ENCODE results near the gene DDX17. TPM values are rescaled to one million over a fixed set of nuclear protein-coding genes. Genes with fewer than 3 reads are reported as not detected.

Gene DDX17
- total and polyA plus RNA-seq, 2 of the 4 experiments (the other 2 are of a cell fraction): 240 to 371 TPM

- Histone ChIP-seq H3K56ac (ENCODE audit: extremely low read depth, insufficient read depth, low read length) (no peak overlapping the region), H4K91ac (ENCODE audit: insufficient read depth, low read depth, low read length) (no peak overlapping the region), H2AK5ac (ENCODE audit: low read depth, low read length) (no peak overlapping the region), H3K9me1 (ENCODE audit: insufficient read depth, low read length) (peaks cover 27% of the 10 kb centered on the region), H3K4me1 (ENCODE audit: control insufficient read depth, insufficient read depth, low read length) (peaks cover 29% of the 10 kb centered on the region), H3K27me3 (ENCODE audit: control insufficient read depth, insufficient read depth, low read length) (no peaks in the 10 kb centered on the region), H3K14ac (replicated peaks; ENCODE audit: low read depth, low read length) (no peak overlapping the region), H2AK9ac (replicated peaks; ENCODE audit: low read depth, low read length, poor library complexity) (no peak overlapping the region), H4K20me1 (ENCODE audit: insufficient read depth, low read length) (peaks cover 95% of the 10 kb centered on the region), H3K27ac (ENCODE audit: insufficient read depth, low read length) (peak overlapping the region; percentile 27; the same call in 1 of the 2 replicates), H4K8ac (ENCODE audit: low read depth in 2 of 2, low read length in 2 of 2) (no peak overlapping the region), H3K36me3 (ENCODE audit: control insufficient read depth, insufficient read depth, low read length) (peaks cover 71% of the 10 kb centered on the region), H2BK20ac (ENCODE audit: low read depth, low read length) (no peak overlapping the region), H3K23ac (ENCODE audit: low read depth, low read length) (no peak overlapping the region), H2BK15ac (ENCODE audit: low read depth, low read length) (no peak overlapping the region), H3K4me2 (ENCODE audit: low read depth, low read length) (no peak overlapping the region), H3K4me3 (ENCODE audit: insufficient read depth, low read depth, low read length) (no peak overlapping the region), H3K4ac (ENCODE audit: low read depth, low read length) (no peak overlapping the region), H3K79me1 (ENCODE audit: low read depth in 1 of 2, low read length in 2 of 2) (peaks cover 47 to 82% of the 10 kb centered on the region in 2 experiments), H2BK5ac (ENCODE audit: low read depth, low read length, poor library complexity, severe bottlenecking) (no peak overlapping the region), H3K18ac (ENCODE audit: low read depth, low read length) (no peak overlapping the region), H4K5ac (ENCODE audit: low read depth, low read length) (no peak overlapping the region), H3K9ac (ENCODE audit: low read depth, low read length) (no peak overlapping the region), H3K9me3 (ENCODE audit: control insufficient read depth, insufficient read depth, low read length) (no peaks in the 10 kb centered on the region), H2BK120ac (ENCODE audit: low read depth, low read length) (no peak overlapping the region), H2AFZ (replicated peaks; ENCODE audit: low read length, poor library complexity) (no peak overlapping the region)
- CTCF ChIA-PET: interaction anchor here (0.6 to 1.5 kb wide), 3 partner anchors 12 to 421 kb away, joined by 3 to 5 read pairs (median 4); partner anchors contain the start of gene TOMM22
- dilution Hi-C loops (cut with HindIII; ENCODE audit: low sequenced_read_pairs, unreplicated experiment): no loop called here
- POLR2A ChIA-PET (ENCODE audit: unreplicated experiment): no interaction called here
- WGBS, 2 experiments (ENCODE audit: extremely low coverage in 2 of 2, insufficient read length in 1 of 2): 100% methylated on average over 1 of the region's 2 CpGs; no CpG with 5 or more reads in 1 of the 2 experiments
- ATAC-seq (ENCODE audit: low read depth): no peak
- intact Hi-C loops (cut with micrococcal nuclease): no loop called here
- TF ChIP-seq NFE2L2 (IDR thresholded peaks at IDR 0.05; ENCODE audit: low read depth, low read length) (0 out of 2 replicates have a peak, but pooled peaks have one; percentile 31), SMC3 (IDR thresholded peaks at IDR 0.05; ENCODE audit: low read depth, low read length) (no peak)
- no peak for DNase-seq
- in situ Hi-C loops (cut with MboI; ENCODE audit: low sequenced_read_pairs): no loop called here
- no TSS peak for BruUV-seq (replicated peaks)
These were observed 15.6 kb downstream of the DDX17 start for GRCh38 chr22:38490475-38490874.
